HG03064 (cell line): ENCODE measurements around the gene KCTD17.

ENCODE experiments used
- ATAC-seq: cut with Tn5 transposase; IDR thresholded peaks from one replicate; pipeline ENCODE4 v1.9.1; 2021; ENCODE audit warnings: low read depth; ENCODE audit not compliant: unreplicated experiment

Gene KCTD17

DNA sequence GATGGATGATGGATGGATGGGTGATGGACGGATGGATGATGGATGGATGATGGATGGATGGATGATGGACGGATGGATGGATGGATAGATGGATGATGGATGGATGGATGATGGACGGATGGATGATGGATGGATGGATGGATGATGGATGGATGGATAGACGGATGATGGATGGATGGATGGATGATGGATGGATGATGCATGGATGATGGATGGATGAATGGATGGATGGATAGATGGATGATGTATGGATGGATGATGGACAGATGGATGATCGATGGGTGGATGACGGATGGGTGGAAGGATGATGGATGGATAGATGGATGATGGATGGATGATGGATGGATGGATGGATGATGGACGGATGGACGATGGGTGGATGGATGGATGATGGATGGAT lies 21.1 kb downstream of the KCTD17 start:
- ATAC-seq = no peak

DNA sequence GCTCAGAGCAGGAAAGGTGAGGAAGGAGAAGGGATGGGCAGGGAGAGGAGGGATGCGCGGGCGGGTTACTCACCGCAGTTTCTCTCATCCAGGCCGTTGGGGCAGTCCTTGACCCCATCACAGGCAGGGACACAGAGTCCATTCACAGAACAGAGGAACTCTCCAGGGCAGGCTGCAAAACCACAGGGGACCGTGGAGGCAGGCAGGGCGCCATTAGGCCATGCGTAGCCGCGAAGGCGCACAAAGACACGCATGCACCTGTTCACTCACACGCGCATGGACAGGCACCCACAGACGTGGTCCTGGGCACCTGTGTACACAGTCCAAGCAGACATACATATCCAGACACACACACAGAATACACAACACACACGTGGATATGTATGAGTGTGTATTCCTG lies 23.0 kb downstream of the KCTD17 start:
- no peak for ATAC-seq

DNA sequence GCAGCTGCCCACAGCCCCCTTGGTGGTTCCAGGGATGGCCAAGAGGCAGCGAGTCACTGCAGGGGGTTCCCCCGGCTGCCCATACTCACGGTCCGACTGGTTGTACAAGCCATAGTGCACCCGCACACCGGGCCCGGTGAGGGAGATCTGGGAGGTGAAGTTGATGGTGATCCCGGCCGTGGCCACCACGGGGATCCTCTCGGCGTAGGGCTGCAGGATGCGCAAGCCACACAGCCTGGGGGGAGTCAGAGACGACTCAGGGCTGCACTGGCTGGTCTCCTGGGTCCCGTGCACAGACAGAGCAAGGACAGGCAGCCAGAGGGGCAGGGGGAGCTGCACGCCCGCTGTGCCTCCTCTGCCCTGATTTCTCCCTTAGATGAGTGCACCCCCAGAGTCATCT lies 23.5 kb downstream of the KCTD17 start:
- no peak for ATAC-seq

DNA sequence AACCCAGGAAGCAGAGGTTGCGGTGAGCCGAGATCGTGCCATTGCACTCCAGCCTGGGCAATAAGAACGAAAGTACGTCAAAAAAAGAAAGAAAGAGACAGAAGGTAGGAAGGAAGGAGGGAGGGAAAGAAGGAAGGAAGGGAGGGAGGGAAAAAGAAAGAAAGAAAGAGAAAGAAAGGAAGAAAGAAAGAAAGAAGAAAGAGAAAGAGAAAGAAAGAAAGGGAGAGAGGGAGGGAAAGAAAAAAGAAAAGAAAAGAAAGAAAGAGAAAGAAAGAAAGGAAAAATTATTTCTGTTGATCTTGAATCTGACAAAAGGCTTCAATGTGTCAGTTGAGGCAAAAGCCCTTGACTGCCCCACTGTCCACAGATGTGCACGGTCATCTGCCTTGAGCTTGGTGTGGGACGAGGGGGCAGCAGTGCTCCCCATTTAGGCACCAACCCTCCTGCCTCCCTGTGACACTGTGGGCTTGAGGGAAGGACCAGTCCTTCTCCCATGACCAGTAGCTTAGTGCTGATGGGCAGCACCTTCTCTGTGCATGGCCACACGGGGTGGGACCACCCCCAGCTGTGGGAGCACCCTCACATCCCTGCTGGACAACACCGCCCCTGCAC lies 24.4 kb downstream of the KCTD17 start:
- no peak for ATAC-seq

DNA sequence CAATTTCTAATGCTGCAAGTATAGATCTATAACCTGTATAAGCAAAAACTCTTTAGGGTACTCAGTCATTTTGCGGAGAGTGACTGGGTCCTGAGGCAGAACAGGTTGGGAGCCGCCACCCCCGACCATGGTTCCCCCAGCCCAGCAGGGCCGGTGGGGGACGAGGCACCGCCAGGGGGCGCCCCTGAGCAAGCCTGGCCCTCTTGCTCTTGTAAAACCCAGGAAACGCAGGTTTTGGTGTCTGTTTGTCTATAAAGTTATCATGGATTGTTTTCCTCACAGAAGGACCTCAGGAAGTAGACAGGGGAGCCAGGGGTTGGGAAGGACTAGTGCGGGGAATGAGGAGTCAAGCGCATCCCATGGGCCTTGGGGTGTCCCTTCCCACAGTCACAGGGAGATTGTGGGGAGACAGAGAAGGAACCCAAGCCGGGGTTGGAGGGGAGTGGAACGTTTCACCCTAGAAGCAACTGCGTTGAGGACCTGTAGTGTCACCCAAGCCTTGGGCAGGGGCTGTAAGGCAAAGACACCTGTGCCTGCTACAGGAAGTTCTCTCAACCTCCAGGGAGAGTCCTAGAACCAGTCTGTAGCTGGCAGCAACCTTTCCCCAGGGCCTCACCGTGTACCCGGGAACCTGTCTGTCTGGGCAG lies 26.4 kb downstream of the KCTD17 start:
- no peak for ATAC-seq

DNA sequence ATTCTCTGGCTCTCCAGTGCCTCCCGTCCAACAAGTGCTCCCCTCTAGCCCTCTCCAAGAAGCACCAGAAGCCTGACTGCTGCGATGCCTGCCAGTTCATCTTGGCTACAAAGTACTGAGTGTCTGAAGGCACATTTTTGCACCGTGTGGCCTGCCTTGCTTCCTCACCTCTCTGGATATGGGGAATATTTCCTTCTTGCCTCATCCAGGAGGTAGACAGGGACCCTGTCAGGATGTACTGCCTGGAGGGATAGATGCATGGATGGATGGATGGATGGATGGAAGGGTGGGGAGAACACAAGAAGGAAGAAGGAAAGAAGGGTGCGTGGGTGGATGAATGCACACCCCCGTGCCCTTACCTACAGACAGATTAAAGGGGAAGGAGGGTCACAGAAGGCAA lies 27.6 kb downstream of the KCTD17 start:
- no peak for ATAC-seq

DNA sequence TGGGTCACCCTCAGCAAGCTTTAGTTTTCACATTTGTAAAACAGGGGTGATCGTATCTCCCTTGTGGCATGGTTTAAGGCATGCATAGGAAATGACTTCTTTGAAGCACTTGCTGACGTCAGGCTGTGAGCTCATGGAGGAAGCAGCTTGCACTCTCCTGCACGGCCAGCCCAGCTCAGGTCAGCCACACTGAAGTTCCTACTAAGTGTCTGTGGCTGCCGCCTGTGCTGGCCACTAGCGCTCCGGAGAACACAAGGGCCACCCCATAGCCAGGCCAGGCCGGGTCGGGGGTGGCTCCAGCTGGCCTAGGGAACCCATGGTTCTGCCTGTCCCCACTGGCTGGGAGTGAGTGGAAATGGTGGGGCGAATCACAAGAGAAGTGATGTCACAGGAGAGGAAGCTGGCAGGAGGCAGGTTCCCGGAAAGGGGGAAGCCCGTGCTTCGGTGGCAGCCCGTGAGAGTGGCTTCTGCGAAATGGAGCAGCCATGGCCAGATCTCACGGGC lies 28.2 kb downstream of the KCTD17 start:
- no peak for ATAC-seq

DNA sequence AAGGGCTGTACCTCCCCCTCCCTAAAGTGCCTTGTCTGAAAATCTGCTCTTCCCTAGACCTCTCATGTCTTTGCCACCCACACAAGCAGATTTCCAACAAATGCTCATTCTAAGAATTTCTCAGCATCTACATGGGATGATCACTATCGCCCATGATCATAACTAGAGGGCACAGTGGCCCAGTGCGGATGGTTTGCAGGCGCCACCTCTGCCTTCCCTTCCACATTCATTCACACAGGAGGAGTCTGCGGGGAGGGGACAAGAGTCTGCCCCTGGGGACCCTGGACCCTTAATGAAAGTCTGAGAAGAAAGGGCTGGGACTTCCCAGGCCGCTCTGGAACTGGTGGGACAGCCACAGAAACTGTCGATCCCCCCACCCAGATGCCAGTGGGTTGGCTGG lies 28.9 kb downstream of the KCTD17 start:
- ATAC-seq = no peak

DNA sequence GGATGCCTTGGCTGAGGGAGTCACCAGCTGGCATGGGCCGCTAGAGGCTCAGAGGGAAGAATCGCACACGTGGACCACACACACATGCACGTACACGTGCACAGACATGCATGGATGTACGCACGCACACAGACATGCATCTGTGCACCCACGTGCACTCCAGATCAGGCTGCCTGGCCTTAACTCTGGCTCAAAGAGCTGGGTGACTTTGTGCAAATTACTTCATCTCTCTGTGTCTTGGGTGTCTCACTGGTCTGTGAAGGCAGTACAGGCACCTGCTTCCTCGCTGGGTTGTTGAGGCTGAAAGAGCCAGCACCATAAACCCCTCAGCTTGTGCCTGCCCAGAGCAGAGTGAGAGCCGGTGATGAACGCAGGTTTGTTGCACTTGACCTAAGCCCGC lies 29.3 kb downstream of the KCTD17 start:
- no peak for ATAC-seq

DNA sequence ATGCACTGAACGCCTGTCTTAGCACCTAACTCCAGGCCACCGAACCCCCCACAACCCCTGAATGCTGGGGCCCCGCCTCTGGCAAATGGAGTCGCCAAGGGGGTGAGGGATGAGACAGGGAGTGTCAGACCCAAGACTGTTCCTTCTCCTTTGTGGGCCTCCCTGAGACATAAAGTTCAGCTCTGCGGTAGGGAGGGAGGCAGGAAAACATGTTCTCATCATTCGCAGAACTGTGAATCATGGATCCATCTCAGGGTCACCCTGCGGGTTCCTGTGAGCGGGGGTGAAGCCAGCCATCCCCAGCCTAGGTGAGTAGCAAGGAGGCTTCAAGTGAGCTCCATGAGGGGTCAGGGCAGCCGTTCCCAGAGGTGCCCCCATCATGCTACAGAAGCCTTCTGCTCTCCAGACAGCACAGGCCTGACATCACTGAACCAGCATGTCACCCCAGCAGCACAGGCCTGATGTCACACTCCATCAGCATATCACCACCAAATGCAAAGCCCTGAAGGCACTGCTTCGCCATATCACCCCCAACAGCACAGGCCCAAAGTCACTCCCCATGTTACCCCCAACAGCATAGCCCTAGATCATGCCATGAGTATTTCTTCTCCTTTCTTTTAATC lies 30.8 kb downstream of the KCTD17 start:
- ATAC-seq = no peak

DNA sequence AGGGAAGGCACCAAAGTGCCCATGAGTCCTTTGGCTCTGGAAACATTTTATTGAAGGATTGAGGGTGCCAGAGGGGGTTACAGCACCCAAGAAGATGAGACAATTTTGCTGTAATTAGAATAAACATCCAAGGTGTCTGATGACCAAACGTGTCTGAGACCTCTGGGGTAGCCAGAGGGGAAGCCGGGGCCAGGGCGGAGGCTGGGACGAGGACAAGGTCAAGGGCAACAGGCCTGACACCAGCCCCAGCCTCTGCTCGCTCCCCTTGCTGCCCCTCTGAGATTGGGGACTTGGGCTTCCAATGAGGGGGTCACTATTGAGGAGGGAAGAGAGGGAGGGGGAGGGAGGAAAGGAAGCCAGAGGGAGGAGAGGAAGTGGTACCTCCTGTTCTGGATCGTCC lies 32.4 kb downstream of the KCTD17 start:
- no peak for ATAC-seq

DNA sequence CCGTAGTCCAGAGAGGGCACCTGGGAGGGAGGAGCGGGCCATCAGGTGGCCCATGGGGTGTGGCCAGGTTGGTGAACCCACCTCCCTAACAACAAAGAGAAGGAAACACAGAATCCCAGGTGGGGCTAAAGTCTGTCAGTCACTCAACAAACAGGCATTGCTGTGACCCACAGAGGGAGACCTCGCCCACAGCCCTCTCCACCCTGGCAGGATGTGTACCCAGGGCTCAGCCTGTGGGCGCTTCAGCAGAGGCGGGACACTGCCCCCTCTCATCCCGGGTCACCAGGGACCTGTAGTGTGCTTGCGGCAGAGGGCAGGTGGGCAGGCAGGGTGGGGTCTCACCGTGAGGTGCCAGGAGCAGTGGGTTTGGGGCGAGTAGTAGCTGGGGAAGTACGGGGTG lies 32.8 kb downstream of the KCTD17 start:
- no peak for ATAC-seq

DNA sequence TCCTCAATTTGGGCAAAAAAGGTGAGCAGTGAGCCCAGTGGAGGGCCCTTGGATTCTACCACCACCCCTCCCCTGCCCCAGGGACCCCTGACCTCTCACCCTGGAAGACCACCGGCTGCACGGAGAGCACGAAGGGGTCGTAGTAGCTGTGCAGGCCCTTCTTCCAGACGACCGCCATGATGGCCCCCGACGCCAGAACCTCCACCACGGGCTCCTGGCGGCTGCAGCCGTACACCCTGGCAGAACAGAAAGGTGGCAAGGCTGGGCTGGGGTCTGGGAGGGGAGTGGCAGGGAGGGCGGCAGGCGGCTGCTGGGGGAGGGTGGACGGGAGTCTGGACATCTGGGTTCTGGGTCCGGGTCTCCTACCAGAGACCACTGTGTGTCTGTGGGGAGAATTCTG lies 34.6 kb downstream of the KCTD17 start:
- ATAC-seq = no peak

DNA sequence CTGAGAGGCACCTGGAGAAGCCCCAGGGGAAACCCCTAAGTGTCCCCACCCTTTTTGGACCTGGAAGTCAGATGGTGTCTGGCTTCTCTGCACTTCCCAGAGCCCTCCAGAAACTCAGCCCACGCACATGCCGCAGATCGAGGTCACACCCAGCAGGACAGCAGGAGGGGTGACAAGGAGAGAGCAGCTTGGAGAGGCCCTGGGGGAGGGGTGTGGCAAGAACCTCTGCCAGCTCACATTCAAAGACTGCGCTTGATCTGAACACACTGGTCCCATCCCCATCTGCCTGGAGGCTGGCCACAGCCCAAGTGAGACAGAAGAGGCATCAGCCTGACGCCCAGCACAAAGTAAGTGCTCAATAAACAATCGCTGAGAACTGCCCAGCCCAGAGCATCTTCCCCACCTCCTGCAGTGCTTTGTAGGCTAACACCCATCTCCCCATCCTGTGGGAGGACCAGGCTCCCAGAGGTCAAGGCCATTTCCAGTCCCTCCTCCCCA lies 36.6 kb downstream of the KCTD17 start:
- ATAC-seq = no peak

DNA sequence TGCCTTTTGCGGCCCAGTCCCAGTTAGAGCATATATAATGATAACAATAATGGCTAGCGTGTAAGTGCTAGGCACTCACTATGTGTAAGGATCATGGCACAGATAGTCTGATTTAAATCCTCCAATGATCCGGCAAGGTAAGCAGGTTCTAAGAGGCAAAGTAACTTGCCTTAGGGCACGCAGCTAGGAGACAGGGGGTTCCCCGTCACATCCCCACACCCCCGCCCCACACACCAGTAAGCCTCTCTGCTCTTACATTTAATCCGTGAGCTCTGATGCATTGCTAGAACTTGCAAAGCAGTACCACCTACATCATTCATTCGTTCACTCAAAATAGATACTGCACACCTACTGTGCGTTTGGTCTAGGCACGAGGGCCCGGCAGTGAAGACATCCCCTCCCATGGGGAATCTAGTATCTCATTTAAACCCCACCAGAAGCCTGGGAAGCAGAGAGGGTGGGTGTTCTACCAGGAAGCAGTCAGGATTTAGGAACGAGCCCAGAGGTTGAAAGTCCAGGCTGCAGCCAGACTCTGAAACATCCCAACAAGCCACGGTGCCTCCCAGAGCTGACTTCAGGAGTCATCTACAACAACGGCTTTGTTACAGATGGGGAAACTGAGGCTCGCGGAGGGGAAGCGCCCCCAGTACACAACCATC lies 37.3 kb downstream of the KCTD17 start:
- no peak for ATAC-seq

DNA sequence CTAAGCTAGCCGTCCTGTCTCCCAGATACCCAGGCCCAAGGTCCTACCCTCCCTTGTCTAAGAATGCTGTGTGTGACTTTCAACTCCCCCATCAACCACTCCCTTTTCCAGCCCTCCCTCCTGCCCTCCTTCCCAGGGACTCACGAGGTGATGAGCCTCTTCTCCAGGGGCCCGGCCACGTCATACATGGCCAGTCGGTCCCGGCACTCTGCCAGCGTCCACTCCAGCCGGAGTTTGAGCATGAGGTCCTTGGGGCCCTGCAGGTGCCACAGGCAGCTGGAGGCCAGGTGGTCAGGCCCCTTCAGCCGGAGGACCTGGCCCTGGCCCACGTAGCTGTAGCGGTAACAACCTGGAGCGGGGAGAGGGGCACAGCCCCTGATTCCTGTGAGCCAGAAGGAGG lies 37.9 kb downstream of the KCTD17 start:
- no peak for ATAC-seq

DNA sequence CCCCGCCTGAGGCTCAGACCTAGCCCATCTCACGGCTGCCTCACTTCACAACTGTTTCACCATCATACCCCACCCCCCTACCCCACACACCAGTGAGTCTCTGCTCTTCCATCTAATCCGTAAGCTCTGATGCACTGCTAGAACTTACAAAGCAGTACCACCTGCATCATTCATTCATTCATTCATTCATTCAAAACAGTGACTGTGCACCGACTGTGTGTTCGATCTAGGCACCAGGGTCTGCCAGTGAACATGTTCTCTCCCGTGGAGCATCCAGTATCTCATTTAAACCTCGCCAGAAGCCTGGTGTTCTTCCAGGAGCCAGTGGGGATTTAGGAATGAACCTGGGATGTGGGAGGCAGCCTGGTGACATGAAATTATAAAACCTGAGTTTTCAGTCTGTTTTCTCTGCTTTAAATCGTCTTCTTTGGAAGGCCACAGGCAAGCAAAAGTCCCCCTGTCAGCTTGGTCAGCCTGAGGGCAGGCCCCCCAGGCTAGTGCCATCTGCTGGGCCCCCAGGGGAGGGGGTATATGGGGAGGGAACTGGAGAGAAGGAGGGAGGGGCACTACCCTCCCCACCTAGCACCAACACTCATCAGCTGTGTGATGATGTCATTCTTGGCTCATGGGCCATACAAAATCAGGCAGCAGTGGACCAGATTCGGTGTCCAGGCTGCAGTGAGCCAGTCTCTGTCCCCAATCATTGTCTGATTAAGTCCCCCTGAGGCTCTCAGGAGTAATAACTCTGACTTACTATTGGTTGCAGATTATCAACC lies 39.6 kb downstream of the KCTD17 start:
- no peak for ATAC-seq

DNA sequence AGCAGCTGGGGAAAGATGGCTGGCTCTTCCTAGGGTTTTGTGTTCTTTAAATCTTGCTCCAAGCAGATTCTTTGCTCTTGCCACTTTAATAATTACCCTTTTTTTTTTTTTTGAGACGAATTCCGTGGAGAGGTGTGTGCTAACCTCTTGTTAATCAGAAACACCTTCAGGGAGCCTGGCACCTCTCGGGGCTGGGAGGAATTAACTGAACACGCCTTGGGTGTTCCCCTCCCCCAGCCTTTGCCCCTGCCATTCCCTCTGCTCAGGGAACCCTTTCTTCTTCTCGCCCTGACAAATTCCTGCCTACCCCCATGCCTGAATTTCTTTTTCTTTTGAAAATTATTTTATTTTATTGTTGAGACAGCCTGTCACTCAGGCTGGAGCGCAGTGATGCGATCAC lies 40.5 kb downstream of the KCTD17 start:
- ATAC-seq = no peak

DNA sequence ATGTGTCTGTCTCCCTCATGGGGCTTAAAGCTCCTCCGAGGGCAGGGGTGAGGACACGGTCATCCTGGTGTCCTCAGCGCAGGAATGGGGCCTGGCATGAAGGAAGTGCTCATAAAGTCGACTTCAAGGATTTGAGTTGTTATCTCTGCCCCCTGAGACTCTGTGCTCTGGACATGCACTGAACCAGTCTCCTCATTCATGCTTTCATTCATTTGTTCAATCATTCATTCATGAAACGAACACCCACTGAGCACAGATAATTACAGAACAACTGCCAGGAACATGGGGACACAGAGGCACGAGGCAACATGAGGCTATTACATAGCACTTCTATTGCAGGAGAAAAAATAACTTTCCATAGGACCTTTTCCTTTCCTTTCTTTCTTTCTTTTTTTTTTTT lies 41.5 kb downstream of the KCTD17 start:
- no peak for ATAC-seq

DNA sequence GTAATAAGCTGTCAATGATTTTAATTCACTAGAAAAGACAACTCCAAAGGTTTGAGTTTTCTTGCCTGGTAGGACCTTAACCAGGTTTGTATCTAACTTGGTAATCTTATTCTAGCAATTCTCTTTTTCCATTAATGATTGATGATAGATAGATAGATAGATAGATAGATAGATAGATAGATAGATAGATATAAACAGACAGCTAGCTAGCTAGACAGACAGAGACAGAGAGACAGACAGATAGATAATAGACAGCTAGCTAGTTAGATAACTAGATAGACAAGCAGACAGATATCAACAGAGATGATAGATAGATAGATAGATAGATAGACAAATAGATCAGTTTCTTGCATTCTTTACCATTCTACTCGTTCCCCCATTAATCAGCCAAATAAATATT lies 42.7 kb downstream of the KCTD17 start:
- no peak for ATAC-seq

DNA sequence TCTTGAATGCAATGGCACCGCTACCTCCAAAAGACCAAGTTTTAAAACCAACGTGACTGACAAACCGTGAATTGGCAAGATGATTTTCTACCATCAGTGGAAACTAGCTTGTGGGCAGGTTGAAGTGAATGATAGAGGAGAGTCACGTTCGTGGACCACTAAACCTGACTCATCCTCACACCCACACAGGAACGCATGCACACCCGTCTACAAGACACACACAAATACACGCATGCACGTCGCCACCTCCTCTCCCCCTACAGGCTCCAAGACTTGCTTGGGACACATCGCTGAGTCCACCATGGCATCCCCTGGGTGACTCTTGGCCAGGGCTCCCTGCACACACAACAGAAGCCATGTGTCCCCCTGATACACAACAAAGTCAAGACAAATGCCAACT lies 43.6 kb downstream of the KCTD17 start:
- no peak for ATAC-seq
